Measurements from ENCODE around the gene THSD4.

- TF ChIP-seq CTCF (conservative IDR thresholded peaks at IDR 0.05 in 1 of 2, IDR thresholded peaks at IDR 0.05 in 1 of 2; ENCODE audit: extremely low read depth in 1 of 2, insufficient read depth in 1 of 2, low read depth in 1 of 2, low read length in 2 of 2): no peak
- TF ChIP-seq EZH2 (IDR thresholded peaks at IDR 0.05; ENCODE audit: borderline replicate concordance, low read length): no peak
Observed at GRCh38 chr15:71355268-71355667, 240.0 kb downstream of the THSD4 start.
